B cell (primary cell): ENCODE measurements around the gene MGMT. TPM values are rescaled to one million over a fixed set of nuclear protein-coding genes. Genes with fewer than 3 reads are reported as not detected.

Experiments used
- ATAC-seq: fragments of 200-7000 bp; cut with Tn5 transposase; one replicate; pipeline ENCODE4 v1.10.0; 2021; ENCODE audit warnings: low read depth, mild to moderate bottlenecking, moderate number of reproducible peaks, moderate library complexity
- CTCF ChIA-PET: fragments of 350-600 bp; sonication (Branson Sonifier 250); formaldehyde crosslinking; loops from one replicate; lab custom pipeline; 2021; ENCODE audit warnings: antibody characterized with exemption, inconsistent platforms; lab: Charles Lee
- POLR2A ChIA-PET: fragments of 350-600 bp; sonication (Branson Sonifier 250); formaldehyde crosslinking; loops from one replicate; lab custom pipeline; 2021; ENCODE audit warnings: antibody characterized with exemption; lab: Charles Lee
- DNase-seq: peaks from one replicate; pipeline ENCODE4 v3.0.0; 2013
- H2AFZ ChIP-seq: 2 replicates; pipeline ENCODE4 v1.6.1; 2012; ENCODE audit warnings: mild to moderate bottlenecking, low read depth, low read length; ENCODE audit not compliant: insufficient read depth, poor library complexity, severe bottlenecking
- H3K27ac ChIP-seq, 2 donors: 1 replicate in 1 of 2; 2 replicates in 1 of 2; pipeline ENCODE4 v1.5.1; 2012 to 2013; ENCODE audit warnings: low read length in 2 of 2, mild to moderate bottlenecking in 2 of 2, moderate library complexity in 1 of 2
- H3K27me3 ChIP-seq, 4 experiments: fragments of 200-600 bp in 1 of 4; sonication (generic) in 1 of 4; replicated peaks in 1 of 4; 1 replicate in 2 of 4; 2 replicates in 2 of 4; pipeline versions ENCODE4 v1.6.1 to v1.7.0; 2013 to 2016; ENCODE audit warnings: low read length in 3 of 4, mild to moderate bottlenecking in 2 of 4, mixed read lengths in 1 of 4, moderate library complexity in 1 of 4; ENCODE audit not compliant: insufficient read depth in 4 of 4, control insufficient read depth in 3 of 4; ENCODE audit errors: control extremely low read depth in 1 of 4
- H3K36me3 ChIP-seq, 2 experiments: replicated peaks in 1 of 2; 1 replicate in 1 of 2; 2 replicates in 1 of 2; pipeline versions ENCODE4 v1.6.1 to v1.7.1; 2013; ENCODE audit warnings: low read length in 1 of 2; ENCODE audit not compliant: insufficient read depth in 2 of 2, control insufficient read depth in 1 of 2; ENCODE audit errors: control extremely low read depth in 1 of 2, extremely low read depth in 1 of 2
- H3K4me1 ChIP-seq, 2 donors: fragments of 200-600 bp in 1 of 2; sonication (generic) in 1 of 2; 1 replicate in 1 of 2; 2 replicates in 1 of 2; pipeline versions ENCODE4 v1.5.1 to v1.6.1; 2013 to 2017; ENCODE audit warnings: low read length in 2 of 2; ENCODE audit not compliant: control insufficient read depth in 2 of 2, insufficient read depth in 2 of 2
- H3K4me2 ChIP-seq: replicated peaks from 2 replicates; pipeline ENCODE3; 2012; ENCODE audit warnings: mild to moderate bottlenecking, low read depth, low read length; ENCODE audit not compliant: poor library complexity, severe bottlenecking
- H3K4me3 ChIP-seq, 5 experiments: fragments of 200-600 bp in 1 of 5; sonication (generic) in 1 of 5; 1 replicate in 3 of 5; 2 replicates in 2 of 5; pipeline versions ENCODE4 v1.5.1 to v1.7.0; 2011 to 2016; ENCODE audit warnings: low read length in 4 of 5, mild to moderate bottlenecking in 4 of 5, low read depth in 2 of 5, control low read depth in 1 of 5, moderate library complexity in 1 of 5; ENCODE audit not compliant: insufficient read depth in 1 of 5; ENCODE audit errors: control extremely low read depth in 1 of 5, extremely low read depth in 1 of 5
- H3K79me2 ChIP-seq: fragments of 200-600 bp; sonication (generic); one replicate; pipeline ENCODE4 v1.6.0; 2016; ENCODE audit warnings: low read length; ENCODE audit not compliant: control insufficient read depth, insufficient read depth
- H3K9ac ChIP-seq: fragments of 200-600 bp; sonication (generic); 2 replicates; pipeline ENCODE4 v1.6.1; 2017; ENCODE audit warnings: mild to moderate bottlenecking, low read length, moderate library complexity
- H3K9me3 ChIP-seq, 3 donors: one replicate each; pipeline versions ENCODE4 v1.6.1 to v1.7.1; 2013; ENCODE audit warnings: low read length in 2 of 3; ENCODE audit not compliant: control insufficient read depth in 2 of 3, insufficient read depth in 1 of 3; ENCODE audit errors: control extremely low read depth in 1 of 3
- H4K20me1 ChIP-seq: 2 replicates; pipeline ENCODE4 v1.6.0; 2012; ENCODE audit warnings: mild to moderate bottlenecking, low read length; ENCODE audit not compliant: insufficient read depth, control insufficient read depth, poor library complexity, severe bottlenecking
- H3K27ac Mint-ChIP-seq: one replicate; pipeline ENCODE4 v1.8.0; 2021; ENCODE audit warnings: mixed read lengths
- H3K27me3 Mint-ChIP-seq: one replicate; pipeline ENCODE4 v1.8.0; 2021; ENCODE audit warnings: mixed read lengths
- H3K4me1 Mint-ChIP-seq: one replicate; pipeline ENCODE4 v1.8.0; 2021; ENCODE audit warnings: mixed read lengths
- H3K4me3 Mint-ChIP-seq: one replicate; pipeline ENCODE4 v1.8.0; 2021; ENCODE audit warnings: mixed read lengths
- H3K9me3 Mint-ChIP-seq: one replicate; pipeline ENCODE4 v1.8.0; 2022; ENCODE audit warnings: mixed read lengths; ENCODE audit not compliant: insufficient read depth
- CTCF ChIP-seq: fragments of 200-600 bp; IDR thresholded peaks from one replicate; pipeline ENCODE4 v1.8.0; 2022; ENCODE audit warnings: antibody characterized with exemption, mild to moderate bottlenecking
- EZH2 ChIP-seq: IDR thresholded peaks from 2 replicates; pipeline ENCODE4 v1.6.1; 2012; ENCODE audit warnings: borderline replicate concordance, low read depth, mild to moderate bottlenecking, moderate library complexity, low read length; ENCODE audit not compliant: insufficient read depth, poor library complexity, severe bottlenecking
- WGBS: methylation state at CpG from one replicate; pipeline ENCODE4 v1.1.5; 2013; ENCODE audit warnings: missing lambda C conversion rate; ENCODE audit not compliant: insufficient coverage; 5-methylcytosine and 5-hydroxymethylcytosine counted together
- intact Hi-C: fragments of 100-400 bp; cut with micrococcal nuclease; formaldehyde crosslinking; loops from one replicate; pipeline ENCODE4 v1.10.0; 2022
- polyA plus RNA-seq: library from polyadenylated mRNA; depleted of rRNA; stranded (reverse); fragments of >200 nt; gene quantifications from 2 replicates; pipeline ENCODE4 v1.2.3, GENCODE V29; 2012
- total RNA-seq, 2 donors: library from RNA; stranded (reverse); fragments of 120-200 nt in 1 of 2; gene quantifications; 1 replicate in 1 of 2; 2 replicates in 1 of 2; pipeline versions ENCODE4 v1.2.3 to v1.2.4, GENCODE V29; 2013 to 2022

MGMT gene
- total and polyA plus RNA-seq, 2 donors (not counting 1 experiment from before 2014, with no cell fraction given) = 16.6 to 87.7 TPM

- no peaks in the 10 kb centered on the region for H3K4me1 ChIP-seq
- H3K79me2 ChIP-seq = no peaks in the 10 kb centered on the region
- Mint-ChIP-seq H3K4me3 (no peak overlapping the region), H3K27me3 (no peaks in the 10 kb centered on the region), H3K27ac (no peak overlapping the region), H3K4me1 (peaks cover 3% of the 10 kb centered on the region), H3K9me3 (no peaks in the 10 kb centered on the region)
- intact Hi-C loops = no loop called here
- TF ChIP-seq CTCF = no peak
- no peak for TF ChIP-seq EZH2
- WGBS = 62% methylated on average over 8 of the region's 8 CpGs
- no peak for ATAC-seq
- CTCF ChIA-PET = no interaction called here
- POLR2A ChIA-PET = no interaction called here
- no peak overlapping the region for H2AFZ ChIP-seq
- H3K9ac ChIP-seq = no peak overlapping the region
- H3K27me3 ChIP-seq = no peaks in the 10 kb centered on the region
- no peaks in the 10 kb centered on the region for H4K20me1 ChIP-seq
- H3K9me3 ChIP-seq = no peaks in the 10 kb centered on the region
- no peak overlapping the region for H3K4me3 ChIP-seq
- DNase-seq = no peak
- H3K4me2 ChIP-seq = no peak overlapping the region
- H3K36me3 ChIP-seq = no peaks in the 10 kb centered on the region
- H3K27ac ChIP-seq = no peak overlapping the region
These were observed 176.2 kb downstream of the MGMT start for GRCh38 chr10:129643266-129643665.

GRCh38 chr10:129645487-129645886, 178.4 kb downstream of the MGMT start:
- no peak overlapping the region for H3K9ac ChIP-seq
- Mint-ChIP-seq H3K27me3 (no peaks in the 10 kb centered on the region), H3K27ac (no peak overlapping the region), H3K9me3 (no peaks in the 10 kb centered on the region), H3K4me3 (no peak overlapping the region), H3K4me1 (peaks cover 3% of the 10 kb centered on the region)
- no peaks in the 10 kb centered on the region for H3K27me3 ChIP-seq
- no peak overlapping the region for H3K4me3 ChIP-seq
- no peaks in the 10 kb centered on the region for H3K4me1 ChIP-seq
- over 99% methylated on average over 11 of the region's 11 CpGs for WGBS
- ChIA-PET POLR2A (no interaction called here), CTCF (interaction anchor here (0.8 to 1.7 kb wide), 2 partner anchors 13 kb away, joined by 3 to 6 read pairs; no protein-coding TSS in a partner anchor)
- H3K9me3 ChIP-seq = no peaks in the 10 kb centered on the region
- intact Hi-C loops = no loop called here
- no peaks in the 10 kb centered on the region for H3K79me2 ChIP-seq
- ATAC-seq = no peak
- H3K36me3 ChIP-seq = no peaks in the 10 kb centered on the region
- no peak overlapping the region for H3K27ac ChIP-seq
- H2AFZ ChIP-seq = no peak overlapping the region
- no peak for DNase-seq
- no peaks in the 10 kb centered on the region for H4K20me1 ChIP-seq
- H3K4me2 ChIP-seq = no peak overlapping the region
- no peak for TF ChIP-seq EZH2
- TF ChIP-seq CTCF = no peak
